GM12891 (cell line): ENCODE data around the gene PUM1.

Source experiments
- PAX5 ChIP-seq: IDR thresholded peaks from 2 replicates; pipeline ENCODE4 v1.6.1; 2011; ENCODE audit warnings: low read length, moderate library complexity, mild to moderate bottlenecking; ENCODE audit not compliant: insufficient read depth, severe bottlenecking
- POLR2A ChIP-seq: IDR thresholded peaks from 2 replicates; pipeline ENCODE4 v1.6.1; 2011; ENCODE audit warnings: low read depth, low read length, control low read depth
- POLR2AphosphoS5 ChIP-seq: IDR thresholded peaks from 2 replicates; pipeline ENCODE4 v1.6.1; 2011; ENCODE audit warnings: low read depth, low read length, control low read depth
- SPI1 ChIP-seq: IDR thresholded peaks from 2 replicates; pipeline ENCODE4 v1.6.1; 2011; ENCODE audit warnings: low read depth, low read length, control low read depth
- TAF1 ChIP-seq: IDR thresholded peaks from 2 replicates; pipeline ENCODE4 v1.6.1; 2011; ENCODE audit warnings: low read depth, low read length, control low read depth

GRCh38 chr1:30898031-30898815 lies 167.3 kb downstream of the PUM1 start:
- no peak for TF ChIP-seq POLR2A
- no peak for TF ChIP-seq POLR2AphosphoS5
- no peak for TF ChIP-seq SPI1
- TF ChIP-seq TAF1: no peak
- TF ChIP-seq PAX5: no peak
